ENCODE results near the gene TIMM9.

- TF ChIP-seq CTCF (IDR thresholded peaks at IDR 0.05; ENCODE audit: low read depth, low read length, missing input control): no peak
- TF ChIP-seq TAF1 (conservative IDR thresholded peaks at IDR 0.05): no peak
- TF ChIP-seq MAX (IDR thresholded peaks at IDR 0.05): no peak
- no peak for TF ChIP-seq HNF4G (IDR thresholded peaks at IDR 0.05)
- no peak for TF ChIP-seq GABPA (IDR thresholded peaks at IDR 0.05 in 1 of 2, conservative IDR thresholded peaks at IDR 0.05 in 1 of 2)
- TF ChIP-seq NR2F2 (IDR thresholded peaks at IDR 0.05): no peak
- no peak for TF ChIP-seq FOXA1 (IDR thresholded peaks at IDR 0.05)
- no peak for TF ChIP-seq REST (IDR thresholded peaks at IDR 0.05)
- no peak for TF ChIP-seq JUND (IDR thresholded peaks at IDR 0.05)
- no peak for TF ChIP-seq RXRA (IDR thresholded peaks at IDR 0.05)
Observed at GRCh38 chr14:58398495-58398894, 28.8 kb downstream of the TIMM9 start.
